Neural progenitor cell (in vitro differentiated cells): ENCODE results near the gene SLC22A16.

Experiments used
- CTCF ChIP-seq: fragments of 200-600 bp; sonication (generic); IDR thresholded peaks from 2 replicates; pipeline ENCODE4 v1.5.1; 2017; ENCODE audit warnings: antibody characterized with exemption, mild to moderate bottlenecking
- EZH2 ChIP-seq: fragments of 200-600 bp; sonication (generic); IDR thresholded peaks from 2 replicates; pipeline ENCODE4 v1.6.1; 2017; ENCODE audit warnings: antibody characterized with exemption, mild to moderate bottlenecking, moderate library complexity
- EZH2phosphoT487 ChIP-seq: fragments of 200-600 bp; sonication (generic); IDR thresholded peaks from 2 replicates; pipeline ENCODE4 v1.6.1; 2017; ENCODE audit warnings: antibody characterized with exemption

- no peak for TF ChIP-seq CTCF
- TF ChIP-seq EZH2, result no peak
- TF ChIP-seq EZH2phosphoT487, result no peak
These were observed 86.0 kb downstream of the SLC22A16 start for GRCh38 chr6:110390404-110390803.
